Fibroblast of lung (primary cell): ENCODE data around the gene RASSF5.

Experiments
- CTCF ChIP-seq, 2 donors: IDR thresholded peaks in 1 of 2; conservative IDR thresholded peaks in 1 of 2; 1 replicate in 1 of 2; 2 replicates in 1 of 2; pipeline ENCODE4 v1.5.1; 2011 to 2012; ENCODE audit warnings: low read length in 2 of 2, control low read depth in 1 of 2, inconsistent platforms in 1 of 2, low read depth in 1 of 2, mild to moderate bottlenecking in 1 of 2
- EZH2 ChIP-seq: IDR thresholded peaks from 2 replicates; pipeline ENCODE4 v1.5.1; 2012; ENCODE audit warnings: low read length, control low read depth, mild to moderate bottlenecking; ENCODE audit errors: missing control alignments

GRCh38 chr1:206509612-206510257 is 2.4 kb downstream of the RASSF5 start:
- no peak for TF ChIP-seq CTCF (conservative IDR thresholded peaks at IDR 0.05 in 1 of 2, IDR thresholded peaks at IDR 0.05 in 1 of 2; ENCODE audit: low read depth in 1 of 2, low read length in 2 of 2)
- no peak for TF ChIP-seq EZH2
